Stimulated activated CD8-positive, alpha-beta memory T cell treated with anti-CD3 and anti-CD28 coated beads, Interleukin-12 subunit alpha, Interleukin-12 subunit beta, amount 100 ng/mL, for 4 hours (primary cell): Measurements from ENCODE around the gene TMEM53.
A peak's percentile ranks its signal among the peaks of the same experiment; 100 is the strongest.
"Not testable (repeated sequence)": the region's sequence is repeated elsewhere in the genome, so short reads cannot be mapped to it uniquely, and the experiment has no call there.

Source experiments
- DNase-seq: peaks from one replicate; pipeline ENCODE4 v3.0.0-alpha.2; 2020; ENCODE audit warnings: low read depth

Gene TMEM53

DNA sequence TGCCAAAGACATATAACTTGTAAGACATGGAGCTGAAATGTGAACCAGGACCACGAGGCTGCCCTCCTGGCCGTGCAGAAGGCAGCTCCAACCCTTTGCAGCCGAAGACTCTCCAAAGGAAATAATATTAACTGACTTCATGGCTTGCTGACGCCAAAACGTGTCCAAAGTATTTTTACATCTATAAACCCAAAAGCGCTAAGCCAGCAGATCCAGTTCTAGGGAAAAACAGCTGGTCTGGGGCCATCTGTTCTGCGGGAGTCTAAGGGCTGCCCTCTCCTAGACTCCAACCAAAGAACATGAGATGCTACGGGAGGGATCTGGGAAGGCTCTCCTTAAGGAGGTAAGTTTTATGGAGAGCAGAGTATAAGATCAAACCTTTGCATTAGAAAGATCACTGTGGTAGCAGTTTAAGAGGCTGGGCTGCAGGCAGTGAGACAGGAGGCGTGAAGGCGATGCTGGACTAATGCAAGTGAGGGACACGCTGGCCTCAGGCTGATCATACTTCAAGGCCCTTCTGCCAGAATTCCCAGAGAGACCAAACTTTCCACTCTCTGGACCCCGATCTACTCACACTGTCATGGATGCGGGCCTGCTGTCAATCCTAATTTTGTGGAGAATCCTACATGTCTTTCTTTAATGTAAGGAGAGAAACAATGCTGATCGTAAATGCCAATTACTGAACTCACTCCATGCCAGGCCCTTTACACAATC lies 1.2 kb downstream of the TMEM53 start:
- no peak for DNase-seq

DNA sequence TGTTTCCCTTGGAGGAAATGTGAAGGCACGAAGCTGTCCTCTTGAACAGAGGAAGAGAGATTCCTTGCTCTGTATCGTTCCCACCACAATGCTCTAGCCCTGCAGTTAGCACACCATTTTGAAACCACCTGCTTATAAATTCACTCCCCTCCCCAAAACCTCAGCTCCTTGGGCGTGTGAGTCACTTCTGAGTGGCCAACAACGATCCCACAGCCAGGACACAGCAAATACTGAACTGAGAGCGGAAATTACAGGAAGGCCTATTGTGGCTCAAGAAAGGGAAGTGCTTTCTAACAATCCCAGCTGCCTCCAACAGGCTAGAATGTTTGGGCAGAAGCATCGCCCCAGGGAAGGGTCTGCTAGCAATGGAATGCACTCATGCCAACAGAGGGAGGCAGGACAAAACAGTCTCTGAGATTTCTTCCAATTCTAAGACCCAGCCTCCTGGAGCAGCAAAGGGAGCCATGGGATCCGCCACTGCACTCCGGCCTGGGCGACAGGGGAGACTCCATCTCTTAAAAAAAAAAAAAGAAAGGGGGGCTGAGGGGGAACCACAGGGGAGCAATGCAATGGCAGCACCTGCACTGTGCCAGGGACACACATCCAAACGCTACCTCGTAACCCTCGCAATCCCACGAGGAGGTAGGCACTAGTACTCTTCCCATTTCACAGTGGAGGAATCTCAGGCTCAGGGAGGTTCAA lies 1.9 kb downstream of the TMEM53 start:
- DNase-seq = no peak

DNA sequence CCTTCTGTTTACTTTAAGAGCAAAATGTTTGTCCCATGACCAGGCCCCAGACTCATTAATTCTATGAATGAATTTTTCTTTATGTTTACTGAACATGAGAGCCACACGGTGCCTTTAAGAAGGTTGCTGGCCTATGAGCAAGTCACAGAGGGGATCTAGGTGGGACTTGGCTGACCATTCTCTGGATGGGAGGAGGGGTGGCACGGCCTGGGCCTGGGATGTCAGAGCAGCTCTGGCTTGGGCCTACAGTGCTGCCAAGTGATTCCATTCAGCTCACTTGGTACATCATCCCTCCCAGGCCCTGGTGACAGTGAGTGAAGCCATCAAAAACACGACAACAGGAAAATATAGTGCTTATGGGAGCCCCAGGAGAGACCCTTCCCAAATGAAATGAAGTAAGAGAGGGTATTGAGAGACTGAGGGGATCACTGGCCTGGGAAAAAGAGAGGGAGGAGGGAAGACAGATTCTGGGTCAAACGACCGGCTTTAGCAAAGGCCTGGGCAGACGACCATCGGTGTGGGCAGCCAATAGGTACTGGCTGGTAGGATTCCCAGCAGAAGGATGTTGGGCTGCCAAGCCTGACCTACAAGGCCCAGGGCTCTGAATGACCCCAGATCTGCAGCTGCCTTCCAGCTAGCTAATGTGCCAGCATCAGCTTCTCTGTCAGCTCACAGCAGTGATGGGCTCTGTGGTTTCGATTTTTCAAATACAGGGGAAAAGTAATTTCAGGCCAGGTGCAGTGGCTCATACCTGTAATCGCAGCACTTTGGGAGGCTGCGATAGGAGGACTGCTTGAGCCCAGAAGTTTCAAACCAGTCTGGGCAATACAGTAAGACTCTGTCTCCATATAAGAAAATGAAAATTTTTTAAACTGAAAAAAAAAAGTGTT lies 3.3 kb downstream of the TMEM53 start:
- no peak for DNase-seq

DNA sequence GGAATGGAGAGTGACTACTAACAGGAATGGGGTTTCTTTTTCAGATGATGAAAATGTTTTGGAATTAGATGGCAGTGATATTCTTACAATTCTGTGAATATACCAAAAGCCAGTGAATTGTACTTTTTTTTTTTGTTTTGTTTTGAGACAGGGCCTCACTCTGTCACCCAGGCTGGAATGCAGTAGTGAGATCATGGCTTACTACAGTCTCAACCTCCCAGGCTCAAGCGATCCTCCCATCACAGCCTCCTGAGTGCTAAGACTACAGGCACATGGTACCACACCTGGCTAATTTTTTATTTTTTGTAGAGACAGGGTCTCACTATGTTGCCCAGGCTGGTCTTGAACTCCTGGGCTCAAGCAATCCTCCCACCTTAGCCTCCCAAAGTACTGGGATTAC lies 7.6 kb downstream of the TMEM53 start:
- not testable (repeated sequence) for DNase-seq

DNA sequence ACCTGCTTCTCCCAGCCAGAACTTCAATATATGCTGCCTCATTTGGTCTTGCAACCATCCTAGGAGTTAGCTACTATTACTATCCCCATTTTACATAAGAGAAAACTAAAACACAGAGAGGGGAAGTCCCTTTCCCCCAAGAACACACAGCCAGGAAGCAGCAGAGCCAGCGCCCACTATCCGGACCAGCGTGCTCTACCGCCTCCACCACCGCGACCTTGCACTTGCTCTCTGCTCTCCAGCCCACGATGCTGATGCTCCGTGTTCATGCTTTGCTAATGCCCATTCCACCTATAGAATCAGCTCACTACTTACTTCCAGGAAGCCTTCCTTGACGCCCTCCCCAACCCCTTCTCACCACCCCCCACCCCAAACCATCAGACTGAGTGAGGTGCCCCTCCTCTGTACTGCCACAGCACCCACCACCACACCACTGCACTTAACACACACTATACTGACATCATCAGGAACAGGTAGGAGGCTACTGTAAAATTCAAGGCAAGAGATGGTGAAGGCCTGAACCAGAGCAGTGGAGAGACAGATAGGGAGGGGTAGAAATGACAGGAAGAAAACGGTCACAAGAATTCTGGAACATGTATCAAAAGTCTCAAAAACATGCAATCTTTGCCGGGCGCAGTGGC lies 9.4 kb downstream of the TMEM53 start:
- DNase-seq = no peak

DNA sequence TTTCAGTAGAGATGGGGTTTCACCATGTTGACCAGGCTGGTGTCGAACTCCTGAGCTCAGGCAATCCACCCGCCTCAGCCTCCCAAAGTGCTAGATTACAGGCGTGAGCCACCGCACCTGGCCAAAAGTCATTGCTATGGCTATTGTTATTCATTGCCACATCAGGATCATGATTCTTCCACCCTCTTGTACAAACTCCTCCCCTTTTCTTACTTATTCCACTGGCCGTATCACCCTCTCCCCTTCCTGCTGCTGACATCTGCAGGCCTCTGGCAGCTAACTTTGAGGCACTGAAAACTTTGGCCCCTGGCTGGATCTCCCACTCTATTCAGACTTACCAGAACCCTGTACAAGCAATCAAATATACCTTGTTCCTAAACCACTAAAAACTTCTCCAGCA lies 10.9 kb downstream of the TMEM53 start:
- DNase-seq = no peak

DNA sequence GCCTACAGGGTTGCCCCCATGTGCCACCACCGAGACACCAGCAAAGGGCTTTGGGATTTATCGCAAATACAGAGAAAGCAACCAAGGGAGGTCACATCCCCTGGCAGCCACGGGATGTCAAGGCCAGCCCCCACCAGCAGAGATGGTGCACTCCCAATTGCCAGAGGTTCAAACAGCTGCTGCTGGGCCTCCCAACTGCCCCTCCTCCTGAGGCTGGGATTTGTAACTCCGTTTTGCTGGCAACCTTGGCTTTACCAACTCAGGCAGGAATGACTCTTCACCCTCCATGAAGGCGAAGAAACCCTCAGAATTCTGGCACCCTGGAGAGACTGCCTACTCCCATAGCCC lies 11.6 kb downstream of the TMEM53 start:
- no peak for DNase-seq

DNA sequence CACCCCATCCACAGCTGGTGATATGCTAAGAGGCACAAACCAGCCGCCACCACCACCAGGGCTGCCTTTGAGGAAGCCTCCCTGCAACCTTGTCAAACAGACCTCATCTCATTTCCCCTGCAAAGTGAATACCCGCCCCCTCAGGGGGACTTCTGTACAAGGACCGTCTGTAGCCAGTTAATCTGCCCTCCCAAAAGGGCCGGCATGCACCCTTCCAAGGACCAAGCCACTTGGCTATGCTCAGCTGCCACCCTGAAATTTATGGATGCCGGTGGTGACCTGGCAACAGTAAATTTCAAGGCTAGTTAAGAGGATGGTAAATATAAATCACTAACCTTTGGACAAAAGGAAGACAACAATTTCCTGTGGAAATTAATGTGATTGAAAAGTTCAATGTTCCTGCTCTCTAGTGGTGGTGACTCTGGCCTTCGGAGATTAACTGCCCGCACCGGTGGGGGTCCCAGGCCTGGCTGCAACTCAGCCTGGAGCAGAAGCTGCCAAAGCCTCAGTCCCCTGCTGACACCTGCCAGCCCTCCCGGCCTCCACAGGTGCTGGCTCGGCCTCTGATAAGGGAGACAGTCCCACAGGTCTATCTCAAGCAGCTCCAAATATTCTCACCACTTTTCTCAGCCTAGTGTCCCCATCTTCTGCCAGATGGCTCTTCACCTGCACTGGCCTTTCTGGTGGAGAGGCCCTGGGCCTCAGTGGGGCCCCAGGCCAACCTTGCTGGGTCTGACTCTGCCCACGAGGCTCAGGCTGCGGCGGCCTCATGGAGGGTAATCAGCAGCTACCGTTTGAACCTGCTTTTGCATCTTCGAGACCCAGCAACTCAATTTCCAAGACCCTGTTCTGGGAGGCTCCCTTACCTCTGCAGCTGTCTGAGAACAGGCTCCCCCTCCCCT lies 12.2 kb downstream of the TMEM53 start:
- no peak for DNase-seq

DNA sequence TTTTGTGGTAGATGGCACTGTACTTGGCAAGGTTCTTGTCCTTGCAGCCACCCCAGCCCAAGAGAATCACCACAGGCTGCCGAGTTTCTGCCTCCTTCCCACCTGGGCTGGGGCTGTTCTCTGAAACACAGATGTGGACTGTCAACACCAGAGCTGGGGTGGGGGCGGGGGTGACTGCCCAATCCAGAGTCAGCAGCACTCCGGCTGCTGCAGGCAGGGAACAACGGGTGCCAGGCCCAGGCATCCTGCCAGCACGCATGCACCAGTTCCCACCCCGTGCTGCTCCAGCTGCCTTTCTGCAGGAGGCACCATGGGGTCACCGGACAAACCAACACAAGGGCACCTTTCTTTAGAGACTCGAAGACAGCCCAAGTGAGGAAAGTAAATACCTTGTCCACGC lies 14.1 kb downstream of the TMEM53 start:
- DNase-seq = no peak

DNA sequence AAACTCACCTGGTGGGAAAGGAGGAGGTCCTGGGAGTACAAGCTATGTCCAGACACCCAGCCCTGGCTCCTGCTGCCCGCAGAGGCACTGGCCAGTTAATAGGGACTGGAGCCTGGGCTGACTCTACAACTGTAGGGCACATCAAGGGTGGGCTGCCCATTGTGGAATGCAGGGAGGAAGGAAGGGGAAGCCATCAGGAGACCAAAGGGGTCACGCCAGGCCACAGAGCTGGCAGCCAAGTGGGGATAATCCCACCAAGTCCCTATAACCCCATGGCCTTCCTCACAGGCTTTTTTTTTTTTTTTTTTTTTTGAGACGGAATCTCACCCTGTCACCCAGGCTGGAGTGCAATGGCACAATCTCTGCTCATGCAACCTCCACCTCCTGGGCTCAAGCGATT lies 14.7 kb downstream of the TMEM53 start:
- no peak for DNase-seq

DNA sequence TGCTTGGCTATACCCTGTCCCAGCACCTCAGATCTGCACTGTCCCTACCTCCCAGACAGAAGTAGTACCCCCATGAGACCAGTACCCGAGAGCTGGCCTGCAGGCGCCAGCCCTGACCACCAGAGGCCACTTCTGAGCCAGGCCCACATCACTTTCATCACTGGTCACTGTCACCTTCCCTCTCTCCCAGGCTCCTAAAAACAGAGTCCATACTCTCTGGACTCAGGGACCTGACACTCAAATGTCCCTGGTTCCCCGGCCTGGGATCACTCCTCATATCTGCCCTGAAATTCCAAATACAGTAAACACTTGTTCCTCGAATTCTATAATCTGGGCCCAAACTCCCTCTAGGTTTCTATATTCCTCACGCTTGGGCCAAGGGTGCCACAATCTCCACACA lies 18.7 kb downstream of the TMEM53 start:
- DNase-seq = no peak

DNA sequence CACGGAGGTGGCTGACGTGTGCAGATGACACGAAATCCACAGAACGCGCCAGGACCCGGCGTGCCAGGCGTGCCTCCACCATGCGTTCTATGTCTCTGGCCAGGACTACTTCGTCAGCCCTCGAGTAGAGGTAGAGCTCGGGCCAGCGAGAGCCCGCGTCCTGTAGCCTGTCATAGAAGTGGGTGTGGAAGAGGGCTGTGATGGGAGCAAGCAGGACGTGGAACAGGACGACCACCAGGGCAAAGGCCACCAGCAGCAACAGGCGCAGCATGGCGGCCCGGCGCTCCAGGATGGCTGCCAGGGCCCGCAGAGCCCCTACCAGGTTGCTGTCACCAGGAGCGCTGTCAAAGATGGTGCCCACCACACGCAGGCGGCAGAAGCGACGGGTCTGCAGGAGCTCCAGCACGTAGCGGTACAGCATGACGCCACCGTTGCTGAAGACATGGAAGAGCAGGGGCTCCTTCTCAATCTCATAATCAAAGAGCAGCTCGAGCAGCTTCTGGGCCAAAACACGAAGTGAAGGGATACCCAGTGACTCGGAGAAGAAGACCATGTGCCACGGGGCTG lies 19.6 kb downstream of the TMEM53 start:
- DNase-seq = no peak

DNA sequence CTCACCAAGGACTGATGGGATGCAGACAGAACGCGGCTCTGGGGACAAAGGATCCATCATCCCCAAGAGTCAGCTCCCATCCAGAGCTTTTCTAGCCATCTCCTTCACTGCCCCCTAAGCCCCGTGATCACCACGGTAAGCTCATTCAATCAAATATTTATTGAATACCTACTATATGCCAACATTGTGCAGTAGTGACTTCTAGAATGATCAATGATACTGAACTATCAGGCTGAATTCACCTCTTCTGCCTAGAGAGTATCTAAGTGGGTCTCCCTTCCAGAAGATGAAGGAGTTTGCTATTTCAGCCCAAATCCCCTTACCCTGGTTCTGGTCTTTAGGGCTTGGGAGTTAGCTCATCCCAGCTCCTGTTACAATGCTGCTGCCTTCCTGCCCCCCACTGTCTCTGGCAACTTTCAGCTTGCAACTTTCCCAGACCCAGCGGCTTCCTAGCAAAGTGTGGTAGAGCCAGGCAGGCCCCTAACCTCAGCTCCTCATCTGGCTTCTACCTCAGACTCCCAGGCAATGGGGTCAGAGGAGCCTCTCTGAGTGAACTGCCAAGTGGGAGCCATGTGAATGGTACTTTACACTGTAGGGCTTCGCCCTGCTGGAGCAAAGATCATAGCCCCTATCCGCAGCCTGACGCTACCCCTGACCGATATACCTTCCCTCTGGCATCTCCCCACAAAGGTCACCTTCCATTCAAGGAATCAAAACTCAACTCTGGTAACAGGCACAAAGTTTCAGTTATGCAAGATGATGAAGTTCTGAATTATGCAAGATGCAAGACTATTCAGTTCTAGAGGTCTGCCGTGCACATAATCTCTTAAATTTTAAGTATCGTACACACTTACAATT lies 20.9 kb downstream of the TMEM53 start:
- no peak for DNase-seq

DNA sequence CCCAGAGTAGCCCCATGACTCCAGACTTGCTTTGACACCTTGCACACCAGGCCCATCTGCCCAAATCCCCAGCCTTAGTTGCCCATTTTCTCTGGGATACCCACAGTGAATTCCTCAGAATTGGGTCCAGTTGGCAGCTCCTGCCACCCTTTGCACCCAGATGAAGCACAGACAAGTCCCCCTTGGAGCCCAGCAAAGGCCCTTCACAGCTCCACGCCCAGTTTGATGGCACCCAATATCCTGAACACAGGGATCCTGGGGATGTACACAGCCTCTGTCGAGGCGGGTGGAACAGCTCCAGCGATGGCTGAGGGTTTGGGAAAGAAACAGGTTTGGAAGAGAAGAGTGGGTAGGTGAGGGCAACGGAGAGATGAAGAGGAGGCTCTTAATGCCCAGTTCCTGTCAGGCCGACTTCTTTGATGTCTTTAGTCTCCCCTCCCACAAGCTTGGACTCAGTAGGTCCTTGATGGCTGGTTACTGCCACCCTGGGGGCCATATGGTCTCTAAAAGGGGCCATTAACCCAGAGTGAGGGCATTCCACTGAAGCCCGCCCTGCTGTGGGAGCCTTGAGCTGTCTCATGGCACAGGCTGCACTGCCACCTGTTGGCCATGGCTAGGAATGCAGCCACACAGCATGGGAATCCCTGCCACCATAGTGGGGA lies 21.7 kb downstream of the TMEM53 start:
- peak; percentile 54 for DNase-seq

DNA sequence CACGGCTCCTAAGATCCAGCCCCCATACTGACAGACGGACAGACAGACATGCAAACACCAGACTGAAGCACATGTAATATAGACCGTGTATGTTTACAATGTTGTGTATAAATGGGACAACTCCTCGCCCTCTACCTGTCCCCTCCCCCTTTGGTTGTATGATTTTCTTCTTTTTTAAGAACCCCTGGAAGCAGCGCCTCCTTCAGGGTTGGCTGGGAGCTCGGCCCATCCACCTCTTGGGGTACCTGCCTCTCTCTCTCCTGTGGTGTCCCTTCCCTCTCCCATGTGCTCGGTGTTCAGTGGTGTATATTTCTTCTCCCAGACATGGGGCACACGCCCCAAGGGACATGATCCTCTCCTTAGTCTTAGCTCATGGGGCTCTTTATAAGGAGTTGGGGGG lies 23.2 kb downstream of the TMEM53 start:
- no peak for DNase-seq

DNA sequence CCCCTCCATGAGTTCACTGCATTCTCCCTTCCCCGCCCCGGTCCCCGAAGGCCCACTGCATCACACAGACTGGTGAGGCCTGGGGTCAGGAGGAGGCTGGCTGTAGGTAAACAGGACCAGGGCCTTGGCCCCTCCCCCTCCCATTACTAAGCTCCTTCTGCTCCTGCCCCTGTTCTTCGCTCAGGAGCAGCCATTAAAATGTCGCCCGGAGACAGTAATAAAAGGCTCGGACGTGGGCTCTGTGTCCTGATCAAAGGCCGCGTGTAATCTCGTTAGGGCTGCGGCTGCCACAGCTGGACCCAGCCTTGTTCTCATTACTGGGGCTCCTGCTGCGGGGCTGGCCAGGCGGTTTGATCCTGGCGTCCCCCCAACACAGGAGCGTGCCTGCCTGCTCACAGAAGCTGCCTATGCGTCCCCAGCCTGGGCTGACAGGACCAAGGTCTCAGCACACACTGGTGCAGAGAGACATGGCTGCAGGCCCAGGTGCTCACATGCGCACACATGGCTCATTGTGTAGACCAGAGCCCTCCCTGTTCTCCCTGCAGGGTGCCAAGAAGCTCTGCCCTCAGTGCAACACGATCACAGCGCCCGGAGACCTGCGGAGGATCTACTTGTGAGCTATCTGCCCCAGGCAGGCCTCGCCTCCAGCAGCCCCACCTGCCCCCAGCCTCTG lies 24.0 kb downstream of the TMEM53 start:
- DNase-seq = no peak

DNA sequence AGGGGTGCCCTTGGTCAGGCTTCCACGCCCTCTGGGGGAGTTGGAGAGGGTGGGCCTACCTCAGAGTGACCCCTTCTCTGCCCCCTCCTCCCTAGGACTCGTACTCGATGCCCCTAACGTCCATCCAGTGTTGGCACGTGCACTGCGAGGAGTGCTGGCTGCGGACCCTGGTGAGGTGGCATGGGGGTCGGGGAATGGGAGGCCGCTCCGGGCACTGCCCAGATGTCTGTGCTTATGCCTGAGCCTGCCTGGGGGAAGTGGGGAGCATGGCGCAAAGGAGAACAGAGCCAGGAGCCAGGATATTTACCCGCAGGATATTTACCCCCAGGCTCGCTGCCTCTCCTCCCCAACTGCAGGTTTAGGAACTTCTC lies 24.5 kb downstream of the TMEM53 start:
- DNase-seq = no peak

DNA sequence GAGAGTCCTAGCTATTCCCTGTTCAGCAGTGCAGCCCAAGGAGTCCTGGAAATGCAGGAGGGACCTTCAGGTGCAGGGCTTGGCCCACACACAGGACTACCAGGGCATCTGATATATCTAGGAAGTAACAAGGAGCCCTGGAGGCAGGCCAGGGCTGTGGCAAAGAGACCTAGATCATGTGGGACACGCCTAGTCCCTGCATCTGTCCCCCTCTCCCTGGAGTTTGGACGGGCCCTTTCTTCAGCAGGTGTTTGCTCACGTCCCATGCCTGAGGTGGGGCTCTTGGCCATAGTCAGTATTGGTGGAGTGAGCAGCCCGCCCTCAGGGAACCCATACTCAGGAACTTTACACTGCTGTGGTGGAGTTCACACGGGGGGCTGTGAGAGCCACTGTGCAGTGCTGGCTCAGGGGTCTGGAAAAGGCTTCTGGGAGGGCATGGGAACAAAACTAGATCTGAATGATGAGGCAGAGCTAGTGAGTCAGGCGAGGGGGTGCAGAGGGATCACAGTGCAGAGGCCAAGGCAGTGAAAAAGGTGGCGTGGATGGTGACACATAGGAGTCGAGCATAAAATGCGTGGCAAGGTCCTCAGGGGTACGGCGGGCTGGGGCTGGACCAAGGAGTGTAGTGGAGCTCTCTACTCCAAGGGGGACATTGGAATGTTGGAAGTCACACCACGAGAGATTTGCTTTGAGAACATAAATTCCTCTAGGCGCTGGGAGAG lies 25.6 kb downstream of the TMEM53 start:
- no peak for DNase-seq
